Neural progenitor cell (in vitro differentiated cells): ENCODE data around the gene TPGS1. TPM values are rescaled to one million over a fixed set of nuclear protein-coding genes. Genes with fewer than 3 reads are reported as not detected.

Experiments used
- DNase-seq: peaks from one replicate; pipeline ENCODE4 v3.0.0-alpha.2; 2016; ENCODE audit warnings: low spot score
- H2AFZ ChIP-seq: fragments of 200-600 bp; sonication (generic); replicated peaks from 2 replicates; pipeline ENCODE4 v1.6.1; 2016; ENCODE audit warnings: antibody characterized with exemption
- H3F3A ChIP-seq: fragments of 200-600 bp; sonication (generic); 2 replicates; pipeline ENCODE4 v1.6.1; 2016; ENCODE audit warnings: antibody characterized with exemption, low read depth
- H3K27ac ChIP-seq: fragments of 200-600 bp; sonication (generic); 2 replicates; pipeline ENCODE4 v1.5.1; 2016; ENCODE audit warnings: mild to moderate bottlenecking
- H3K27me3 ChIP-seq: fragments of 200-600 bp; sonication (generic); 2 replicates; pipeline ENCODE4 v1.6.1; 2016; ENCODE audit warnings: mild to moderate bottlenecking, moderate library complexity
- H3K36me3 ChIP-seq: fragments of 200-600 bp; sonication (generic); 2 replicates; pipeline ENCODE4 v1.5.1; 2016
- H3K4me1 ChIP-seq: fragments of 200-600 bp; sonication (generic); 2 replicates; pipeline ENCODE4 v1.6.1; 2016; ENCODE audit warnings: mixed run types
- H3K4me2 ChIP-seq: fragments of 200-600 bp; sonication (generic); 2 replicates; pipeline ENCODE4 v1.6.1; 2016
- H3K4me3 ChIP-seq: fragments of 200-600 bp; sonication (generic); 2 replicates; pipeline ENCODE4 v1.5.1; 2016
- H3K79me2 ChIP-seq: fragments of 200-600 bp; sonication (generic); 2 replicates; pipeline ENCODE4 v1.6.1; 2016; ENCODE audit warnings: low read depth
- H3K9ac ChIP-seq: fragments of 200-600 bp; sonication (generic); 2 replicates; pipeline ENCODE4 v1.6.1; 2016
- H3K9me3 ChIP-seq: fragments of 200-600 bp; sonication (generic); 2 replicates; pipeline ENCODE4 v1.5.1; 2016; ENCODE audit warnings: low read depth
- H4K20me1 ChIP-seq: fragments of 200-600 bp; sonication (generic); 2 replicates; pipeline ENCODE4 v1.6.1; 2016; ENCODE audit warnings: low read depth
- H3K27ac Mint-ChIP-seq: 3 replicates; pipeline ENCODE4 v1.8.0; 2021; ENCODE audit warnings: mixed read lengths
- H3K27me3 Mint-ChIP-seq: 2 replicates; pipeline ENCODE4 v1.8.0; 2022; ENCODE audit warnings: low read depth, mild to moderate bottlenecking, inconsistent platforms, moderate library complexity, mixed read lengths; ENCODE audit not compliant: insufficient read depth
- H3K36me3 Mint-ChIP-seq: 3 replicates; pipeline ENCODE4 v1.8.0; 2021; ENCODE audit warnings: mixed read lengths
- H3K4me1 Mint-ChIP-seq: 3 replicates; pipeline ENCODE4 v1.8.0; 2021; ENCODE audit warnings: mixed read lengths
- H3K4me3 Mint-ChIP-seq: 3 replicates; pipeline ENCODE4 v1.8.0; 2021; ENCODE audit warnings: mild to moderate bottlenecking, moderate library complexity, mixed read lengths
- H3K9me3 Mint-ChIP-seq: 3 replicates; pipeline ENCODE4 v1.8.0; 2020; ENCODE audit warnings: mixed read lengths
- CTCF ChIP-seq: fragments of 200-600 bp; sonication (generic); IDR thresholded peaks from 2 replicates; pipeline ENCODE4 v1.5.1; 2017; ENCODE audit warnings: antibody characterized with exemption, mild to moderate bottlenecking
- EZH2 ChIP-seq: fragments of 200-600 bp; sonication (generic); IDR thresholded peaks from 2 replicates; pipeline ENCODE4 v1.6.1; 2017; ENCODE audit warnings: antibody characterized with exemption, mild to moderate bottlenecking, moderate library complexity
- EZH2phosphoT487 ChIP-seq: fragments of 200-600 bp; sonication (generic); IDR thresholded peaks from 2 replicates; pipeline ENCODE4 v1.6.1; 2017; ENCODE audit warnings: antibody characterized with exemption
- total RNA-seq: library from RNA; depleted of rRNA; stranded (reverse); fragments of >200 nt; gene quantifications from 2 replicates; pipeline ENCODE4 v1.2.3, GENCODE V29; 2015; ENCODE audit warnings: low replicate concordance

Gene TPGS1
- total RNA-seq, 1 donor from 2014 or later = 9.4 TPM

- DNase-seq = no peak
- H3K4me3 Mint-ChIP-seq = no peak overlapping the region
- Histone ChIP-seq H3K4me2 (no peak overlapping the region), H3K9me3 (no peaks in the 10 kb centered on the region), H3K36me3 (no peaks in the 10 kb centered on the region), H3K4me1 (peaks cover 8% of the 10 kb centered on the region), H3K79me2 (peaks cover 35% of the 10 kb centered on the region), H3K27ac (no peak overlapping the region), H3F3A (peaks cover 8% of the 10 kb centered on the region), H2AFZ (no peak overlapping the region), H3K27me3 (no peaks in the 10 kb centered on the region), H4K20me1 (peaks cover 63% of the 10 kb centered on the region), H3K4me3 (no peak overlapping the region), H3K9ac (no peak overlapping the region)
- H3K4me1 Mint-ChIP-seq = peaks cover 11% of the 10 kb centered on the region
- no peak for TF ChIP-seq CTCF
- TF ChIP-seq EZH2phosphoT487 = no peak
- no peak for TF ChIP-seq EZH2
- H3K27me3 Mint-ChIP-seq = no peaks in the 10 kb centered on the region
- no peaks in the 10 kb centered on the region for H3K9me3 Mint-ChIP-seq
- H3K36me3 Mint-ChIP-seq = peaks cover 8% of the 10 kb centered on the region
- no peak overlapping the region for H3K27ac Mint-ChIP-seq
These were observed 29.0 kb downstream of the TPGS1 start for GRCh38 chr19:536031-536880.

- Histone ChIP-seq H3K27me3 (no peaks in the 10 kb centered on the region), H3K9me3 (no peaks in the 10 kb centered on the region), H3F3A (peaks cover 7% of the 10 kb centered on the region), H3K27ac (no peak overlapping the region), H2AFZ (no peak overlapping the region), H3K4me1 (peaks cover 8% of the 10 kb centered on the region), H4K20me1 (peaks cover 62% of the 10 kb centered on the region), H3K9ac (no peak overlapping the region), H3K4me3 (no peak overlapping the region), H3K36me3 (no peaks in the 10 kb centered on the region), H3K4me2 (no peak overlapping the region), H3K79me2 (peaks cover 33% of the 10 kb centered on the region)
- H3K27ac Mint-ChIP-seq = no peak overlapping the region
- H3K36me3 Mint-ChIP-seq = peaks cover 8% of the 10 kb centered on the region
- no peaks in the 10 kb centered on the region for H3K27me3 Mint-ChIP-seq
- H3K4me1 Mint-ChIP-seq = peaks cover 11% of the 10 kb centered on the region
- no peaks in the 10 kb centered on the region for H3K9me3 Mint-ChIP-seq
- no peak for TF ChIP-seq CTCF
- no peak for TF ChIP-seq EZH2
- no peak for TF ChIP-seq EZH2phosphoT487
- DNase-seq = no peak
- no peak overlapping the region for H3K4me3 Mint-ChIP-seq
These were observed 29.6 kb downstream of the TPGS1 start for GRCh38 chr19:536881-537404.

GRCh38 chr19:538641-539428 is 31.5 kb downstream of the TPGS1 start:
- H3K27ac ChIP-seq = no peak overlapping the region
- no peaks in the 10 kb centered on the region for H3K9me3 Mint-ChIP-seq
- no peak for DNase-seq
- no peak overlapping the region for H3K4me3 ChIP-seq
- peaks cover 2% of the 10 kb centered on the region for H3K27me3 Mint-ChIP-seq
- H3K9me3 ChIP-seq = no peaks in the 10 kb centered on the region
- no peak overlapping the region for H3K4me2 ChIP-seq
- TF ChIP-seq EZH2 (no peak), EZH2phosphoT487 (no peak), CTCF (no peak)
- H4K20me1 ChIP-seq = peaks cover 43% of the 10 kb centered on the region
- H3K27ac Mint-ChIP-seq = no peak overlapping the region
- no peak overlapping the region for H3K4me3 Mint-ChIP-seq
- H3K4me1 Mint-ChIP-seq = peaks cover 1% of the 10 kb centered on the region
- no peak overlapping the region for H3K9ac ChIP-seq
- no peaks in the 10 kb centered on the region for H3K36me3 ChIP-seq
- peaks cover 10% of the 10 kb centered on the region for H3K36me3 Mint-ChIP-seq
- peaks cover 14% of the 10 kb centered on the region for H3K79me2 ChIP-seq
- no peaks in the 10 kb centered on the region for H3F3A ChIP-seq
- H3K4me1 ChIP-seq = peaks cover under 1% of the 10 kb centered on the region
- no peak overlapping the region for H2AFZ ChIP-seq
- H3K27me3 ChIP-seq = no peaks in the 10 kb centered on the region
